ENCODE results near the gene PCDHGA6. TPM values are rescaled to one million over a fixed set of nuclear protein-coding genes. Genes with fewer than 3 reads are reported as not detected.
"Not testable (repeated sequence)": the region's sequence is repeated elsewhere in the genome, so short reads cannot be mapped to it uniquely, and the experiment has no call there.

The PCDHGA6 gene
- polyA plus RNA-seq (2013, experiment 1 of 2): 0.27 TPM
- 0.21 TPM for polyA plus RNA-seq (2013, experiment 2 of 2)

GRCh38 chr5:141373673-141374317 lies at the start of gene PCDHGA6:
PCDHGA6 (plus strand) TSS chr5:141373891; CDS start chr5:141374084, 193 bp downstream.
- Histone ChIP-seq H3K27ac (ENCODE audit: low read depth, low read length) (no peak within 1 kb of the TSS), H3K4me2 (ENCODE audit: low read length) (no peak within 1 kb of the TSS), H3K79me2 (ENCODE audit: control insufficient read depth, insufficient read depth, low read length) (no peaks in the 10 kb centered on the region), H3K79me1 (ENCODE audit: low read length) (no peaks in the 10 kb centered on the region), H2BK120ac (ENCODE audit: low read depth, low read length) (no peak within 1 kb of the TSS), H3K4ac (ENCODE audit: low read depth, low read length) (no peak within 1 kb of the TSS), H3K9ac (ENCODE audit: low read length) (no peak within 1 kb of the TSS), H3K18ac (ENCODE audit: low read length) (no peak within 1 kb of the TSS), H3K56ac (ENCODE audit: low read length) (no peak within 1 kb of the TSS), H3K4me1 (ENCODE audit: control insufficient read depth, low read depth, low read length) (no peaks in the 10 kb centered on the region), H2BK5ac (ENCODE audit: low read length) (no peak within 1 kb of the TSS), H2AK5ac (ENCODE audit: low read length) (no peak within 1 kb of the TSS), H3K36me3 (ENCODE audit: control insufficient read depth, insufficient read depth, low read length) (no peaks in the 10 kb centered on the region), H2BK15ac (replicated peaks; ENCODE audit: low read depth) (no peak within 1 kb of the TSS), H3K4me3 (ENCODE audit: low read length) (no peak within 1 kb of the TSS), H3K27me3 (ENCODE audit: insufficient read depth, low read length, poor library complexity) (no peaks in the 10 kb centered on the region), H4K5ac (ENCODE audit: low read length) (no peak within 1 kb of the TSS), H3K23ac (ENCODE audit: low read length) (no peak within 1 kb of the TSS), H4K8ac (ENCODE audit: low read depth, low read length) (no peak within 1 kb of the TSS)
- WGBS (ENCODE audit: extremely low coverage, insufficient coverage, low lambda C conversion rate): no CpG with 5 or more reads among the region's 27 CpGs
- DNase-seq: no peak

GRCh38 chr5:141326088-141326854 lies 47.4 kb upstream of the PCDHGA6 start:
- Histone ChIP-seq H3K27me3 (ENCODE audit: insufficient read depth, low read length, poor library complexity) (no peaks in the 10 kb centered on the region), H3K56ac (ENCODE audit: low read length) (peak overlapping the region; percentile 90), H3K9ac (ENCODE audit: low read length) (peak overlapping the region; percentile 71), H3K4me3 (ENCODE audit: low read length) (peak overlapping the region; percentile 21), H3K4me1 (ENCODE audit: control insufficient read depth, low read depth, low read length) (no peaks in the 10 kb centered on the region), H3K36me3 (ENCODE audit: control insufficient read depth, insufficient read depth, low read length) (no peaks in the 10 kb centered on the region), H3K4ac (ENCODE audit: low read depth, low read length) (no peak overlapping the region), H2BK5ac (ENCODE audit: low read length) (peak overlapping the region; percentile 55), H3K79me1 (ENCODE audit: low read length) (no peaks in the 10 kb centered on the region), H4K8ac (ENCODE audit: low read depth, low read length) (no peak overlapping the region), H2BK120ac (ENCODE audit: low read depth, low read length) (no peak overlapping the region), H4K5ac (ENCODE audit: low read length) (peak overlapping the region; percentile 50), H3K18ac (ENCODE audit: low read length) (no peak overlapping the region), H2BK15ac (replicated peaks; ENCODE audit: low read depth) (no peak overlapping the region), H3K23ac (ENCODE audit: low read length) (no peak overlapping the region), H3K4me2 (ENCODE audit: low read length) (peak overlapping the region; percentile 78), H3K27ac (ENCODE audit: low read depth, low read length) (no peak overlapping the region), H2AK5ac (ENCODE audit: low read length) (no peak overlapping the region), H3K79me2 (ENCODE audit: control insufficient read depth, insufficient read depth, low read length) (no peaks in the 10 kb centered on the region)
- DNase-seq: peak; percentile 88
- WGBS (ENCODE audit: extremely low coverage, insufficient coverage, low lambda C conversion rate): no CpG with 5 or more reads among the region's 27 CpGs

- Histone ChIP-seq H3K18ac (ENCODE audit: low read length) (no peak overlapping the region), H3K4ac (ENCODE audit: low read depth, low read length) (no peak overlapping the region)
These were observed 45.5 kb upstream of the PCDHGA6 start for GRCh38 chr5:141328231-141328630.

GRCh38 chr5:141330299-141331080 lies 43.2 kb upstream of the PCDHGA6 start, which contains the start of gene PCDHGA1:
PCDHGA1 (plus strand) TSS chr5:141330514.
- H3K4me3 ChIP-seq (ENCODE audit: low read length): no peak within 1 kb of the TSS
- H2AK5ac ChIP-seq (ENCODE audit: low read length): no peak within 1 kb of the TSS
- DNase-seq: peak; percentile 26
- H4K5ac ChIP-seq (ENCODE audit: low read length): no peak within 1 kb of the TSS
- no peak within 1 kb of the TSS for H2BK120ac ChIP-seq (ENCODE audit: low read depth, low read length)
- H3K9ac ChIP-seq (ENCODE audit: low read length): no peak within 1 kb of the TSS
- H3K18ac ChIP-seq (ENCODE audit: low read length): no peak within 1 kb of the TSS
- H2BK5ac ChIP-seq (ENCODE audit: low read length): no peak within 1 kb of the TSS
- H3K79me1 ChIP-seq (ENCODE audit: low read length): no peaks in the 10 kb centered on the region
- no peak within 1 kb of the TSS for H4K8ac ChIP-seq (ENCODE audit: low read depth, low read length)
- no peaks in the 10 kb centered on the region for H3K79me2 ChIP-seq (ENCODE audit: control insufficient read depth, insufficient read depth, low read length)
- no CpG with 5 or more reads among the region's 21 CpGs for WGBS (ENCODE audit: extremely low coverage, insufficient coverage, low lambda C conversion rate)
- no peaks in the 10 kb centered on the region for H3K4me1 ChIP-seq (ENCODE audit: control insufficient read depth, low read depth, low read length)
- H3K4me2 ChIP-seq (ENCODE audit: low read length): no peak within 1 kb of the TSS
- H2BK15ac ChIP-seq (replicated peaks; ENCODE audit: low read depth): no peak within 1 kb of the TSS
- no peaks in the 10 kb centered on the region for H3K27me3 ChIP-seq (ENCODE audit: insufficient read depth, low read length, poor library complexity)
- no peak within 1 kb of the TSS for H3K23ac ChIP-seq (ENCODE audit: low read length)
- no peak within 1 kb of the TSS for H3K56ac ChIP-seq (ENCODE audit: low read length)
- no peaks in the 10 kb centered on the region for H3K36me3 ChIP-seq (ENCODE audit: control insufficient read depth, insufficient read depth, low read length)
- H3K4ac ChIP-seq (ENCODE audit: low read depth, low read length): no peak within 1 kb of the TSS
- no peak within 1 kb of the TSS for H3K27ac ChIP-seq (ENCODE audit: low read depth, low read length)

More at GRCh38 chr5:141328231-141328630, 45.5 kb upstream of the PCDHGA6 start:
- H3K79me2 ChIP-seq (ENCODE audit: control insufficient read depth, insufficient read depth, low read length): no peaks in the 10 kb centered on the region
- no peaks in the 10 kb centered on the region for H3K4me1 ChIP-seq (ENCODE audit: control insufficient read depth, low read depth, low read length)
- no CpG with 5 or more reads among the region's 8 CpGs for WGBS (ENCODE audit: extremely low coverage, insufficient coverage, low lambda C conversion rate)
- no peak for DNase-seq
- H2AK5ac ChIP-seq (ENCODE audit: low read length): no peak overlapping the region
- H3K27me3 ChIP-seq (ENCODE audit: insufficient read depth, low read length, poor library complexity): no peaks in the 10 kb centered on the region
- no peak overlapping the region for H2BK120ac ChIP-seq (ENCODE audit: low read depth, low read length)
- H2BK15ac ChIP-seq (replicated peaks; ENCODE audit: low read depth): no peak overlapping the region
- H3K56ac ChIP-seq (ENCODE audit: low read length): no peak overlapping the region
- no peaks in the 10 kb centered on the region for H3K79me1 ChIP-seq (ENCODE audit: low read length)
- no peak overlapping the region for H2BK5ac ChIP-seq (ENCODE audit: low read length)
- H3K4me2 ChIP-seq (ENCODE audit: low read length): no peak overlapping the region
- H3K23ac ChIP-seq (ENCODE audit: low read length): no peak overlapping the region
- no peak overlapping the region for H3K4me3 ChIP-seq (ENCODE audit: low read length)
- H3K36me3 ChIP-seq (ENCODE audit: control insufficient read depth, insufficient read depth, low read length): no peaks in the 10 kb centered on the region
- no peak overlapping the region for H3K27ac ChIP-seq (ENCODE audit: low read depth, low read length)
- no peak overlapping the region for H3K9ac ChIP-seq (ENCODE audit: low read length)
- H4K8ac ChIP-seq (ENCODE audit: low read depth, low read length): no peak overlapping the region
- H4K5ac ChIP-seq (ENCODE audit: low read length): no peak overlapping the region

GRCh38 chr5:141332571-141332970 lies 41.1 kb upstream of the PCDHGA6 start:
- H2BK120ac ChIP-seq (ENCODE audit: low read depth, low read length): not testable (repeated sequence)

More at GRCh38 chr5:141332571-141332970, 41.1 kb upstream of the PCDHGA6 start:
- H3K9ac ChIP-seq (ENCODE audit: low read length); H4K5ac ChIP-seq (ENCODE audit: low read length); H3K36me3 ChIP-seq (ENCODE audit: control insufficient read depth, insufficient read depth, low read length); H3K79me2 ChIP-seq (ENCODE audit: control insufficient read depth, insufficient read depth, low read length); H2AK5ac ChIP-seq (ENCODE audit: low read length); H2BK5ac ChIP-seq (ENCODE audit: low read length); H3K18ac ChIP-seq (ENCODE audit: low read length); H3K4ac ChIP-seq (ENCODE audit: low read depth, low read length); H3K23ac ChIP-seq (ENCODE audit: low read length); H3K4me2 ChIP-seq (ENCODE audit: low read length); H3K56ac ChIP-seq (ENCODE audit: low read length); H4K8ac ChIP-seq (ENCODE audit: low read depth, low read length); DNase-seq; H3K27me3 ChIP-seq (ENCODE audit: insufficient read depth, low read length, poor library complexity); H3K4me1 ChIP-seq (ENCODE audit: control insufficient read depth, low read depth, low read length); H3K79me1 ChIP-seq (ENCODE audit: low read length); H3K27ac ChIP-seq (ENCODE audit: low read depth, low read length); H3K4me3 ChIP-seq (ENCODE audit: low read length); H2BK15ac ChIP-seq (replicated peaks; ENCODE audit: low read depth): not testable (repeated sequence)
- WGBS (ENCODE audit: extremely low coverage, insufficient coverage, low lambda C conversion rate): no CpG with 5 or more reads among the region's 39 CpGs

Measured in mesendoderm (in vitro differentiated cells).